Measurements from ENCODE around the gene MYADML2. TPM values are rescaled to one million over a fixed set of nuclear protein-coding genes. Genes with fewer than 3 reads are reported as not detected.
"Not testable (repeated sequence)": the region's sequence is repeated elsewhere in the genome, so short reads cannot be mapped to it uniquely, and the experiment has no call there.

Gene MYADML2
- total RNA-seq, 1 donor from 2014 or later: 3.7 TPM

DNA sequence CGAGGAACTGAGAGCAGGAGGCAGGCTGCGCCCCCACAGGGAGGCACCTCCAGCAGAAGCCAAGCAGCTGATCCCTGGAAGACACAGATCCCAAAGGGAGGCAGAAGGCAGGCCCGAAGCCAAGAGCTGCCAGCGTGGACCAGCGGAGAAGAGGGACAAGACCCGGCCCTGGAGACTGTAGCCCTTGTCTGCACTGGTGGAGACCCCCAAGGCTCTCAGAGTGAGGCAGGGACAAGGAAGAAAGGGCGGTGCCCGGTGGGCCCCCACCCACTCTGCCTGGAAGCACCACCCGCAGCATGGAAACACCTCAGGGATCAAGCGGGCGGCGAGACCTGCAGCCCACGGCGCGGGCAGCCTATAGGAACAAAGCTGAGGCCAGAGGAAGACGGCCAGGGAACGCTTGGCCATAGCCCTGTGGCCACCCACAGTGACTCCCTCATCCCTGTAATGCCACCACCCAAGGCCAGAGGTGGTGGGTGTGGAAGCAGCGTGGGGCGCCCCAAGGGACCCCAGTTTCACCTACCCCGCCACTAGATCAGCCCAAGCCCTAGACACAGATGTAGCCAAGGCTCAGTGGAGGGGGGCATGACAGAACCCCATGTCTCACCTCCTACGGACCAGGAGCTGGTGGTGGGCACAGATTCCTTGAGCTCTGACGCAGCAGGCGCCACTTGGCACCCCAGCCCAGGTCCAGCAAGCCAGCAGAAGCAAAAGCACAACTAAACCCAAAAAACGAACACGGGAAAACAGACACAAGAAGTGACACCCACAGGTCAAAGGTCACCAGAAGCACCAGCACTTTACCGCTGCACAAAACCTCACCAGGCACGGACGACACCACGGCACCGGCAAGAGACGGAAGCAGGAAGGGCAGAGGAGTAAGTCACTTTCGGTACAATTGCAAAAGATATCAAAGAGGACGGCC is 26.2 kb downstream of the MYADML2 start:
- ATAC-seq: no peak
- intact Hi-C loops (cut with DNase I): no loop called here
- DNase-seq (ENCODE audit: missing footprints): no peak

- DNase-seq (ENCODE audit: missing footprints): no peak
- intact Hi-C loops (cut with DNase I): no loop called here
- no peak for ATAC-seq
These were observed 28.0 kb downstream of the MYADML2 start for GRCh38 chr17:81918832-81919545.

GRCh38 chr17:81918333-81918669 is 28.7 kb downstream of the MYADML2 start:
- intact Hi-C loops (cut with DNase I); DNase-seq (ENCODE audit: missing footprints): not testable (repeated sequence)
- peak; percentile 23 for ATAC-seq

DNA sequence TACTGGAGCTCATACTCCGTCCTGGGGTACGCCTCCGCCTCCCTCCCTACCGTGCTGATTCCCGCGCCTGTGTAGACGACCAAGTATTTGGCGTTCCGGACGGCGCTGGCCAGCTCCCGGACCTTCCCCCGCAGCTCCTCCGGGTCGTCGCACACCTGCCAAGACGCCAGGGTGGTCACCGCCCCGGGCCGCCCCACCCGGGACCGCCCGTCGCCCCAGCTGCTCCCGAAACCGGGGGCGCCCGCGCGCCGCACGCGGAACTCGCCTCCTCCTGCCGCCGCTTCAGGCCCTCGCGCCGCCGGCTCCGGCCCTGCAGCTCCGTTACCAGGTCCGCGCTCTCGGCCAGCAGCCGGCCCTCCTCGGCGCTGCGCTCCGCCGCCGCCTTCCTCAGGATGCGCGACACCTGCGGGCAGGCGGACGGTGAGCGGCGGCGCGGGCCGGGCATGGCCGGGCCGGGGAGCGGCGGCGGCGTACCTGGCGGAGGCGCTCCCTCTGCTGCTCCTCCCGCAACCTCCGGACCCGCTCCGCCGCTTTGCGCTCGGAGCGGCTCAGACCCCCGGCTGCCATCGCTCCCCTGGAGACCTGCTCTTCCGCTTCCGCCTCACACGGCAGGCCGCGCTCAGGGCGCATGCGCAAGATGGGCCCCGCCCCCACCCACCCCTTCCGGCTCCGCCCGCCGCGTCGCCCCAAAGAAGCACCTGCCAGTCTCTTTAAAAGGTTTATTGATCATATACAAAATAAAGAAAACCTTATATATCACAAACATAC is 29.3 kb downstream of the MYADML2 start, which contains the start of gene SIRT7:
SIRT7 (minus strand) TSS at position 612 of the 768 bp plus-strand sequence; CDS start at position 567, 45 bp downstream.
- ATAC-seq (peak; percentile 72), DNase-seq (ENCODE audit: missing footprints) (peak; percentile 88)
- intact Hi-C loops (cut with DNase I): no loop called here

GRCh38 chr17:81916234-81917001 is 30.6 kb downstream of the MYADML2 start:
- DNase-seq (ENCODE audit: missing footprints) (no peak), ATAC-seq (no peak)
- intact Hi-C loops (cut with DNase I): no loop called here

GRCh38 chr17:81915331-81915730 is 31.7 kb downstream of the MYADML2 start:
- intact Hi-C loops (cut with DNase I): no loop called here
- ATAC-seq (no peak), DNase-seq (ENCODE audit: missing footprints) (no peak)

GRCh38 chr17:81914103-81914850 is 32.8 kb downstream of the MYADML2 start:
- ATAC-seq (no peak), DNase-seq (ENCODE audit: missing footprints) (no peak)
- intact Hi-C loops (cut with DNase I): no loop called here

GRCh38 chr17:81913394-81914102 is 33.5 kb downstream of the MYADML2 start:
- intact Hi-C loops (cut with DNase I): no loop called here
- ATAC-seq (no peak), DNase-seq (ENCODE audit: missing footprints) (no peak)

GRCh38 chr17:81912441-81913309 is 34.4 kb downstream of the MYADML2 start:
- intact Hi-C loops (cut with DNase I): no loop called here
- no peak for ATAC-seq

GRCh38 chr17:81911969-81912368 is 35.1 kb downstream of the MYADML2 start:
- intact Hi-C loops (cut with DNase I): no loop called here
- ATAC-seq: no peak
- DNase-seq (ENCODE audit: missing footprints): no peak

More at GRCh38 chr17:81912441-81913309, 34.4 kb downstream of the MYADML2 start:
- no peak for DNase-seq (ENCODE audit: missing footprints)

DNA sequence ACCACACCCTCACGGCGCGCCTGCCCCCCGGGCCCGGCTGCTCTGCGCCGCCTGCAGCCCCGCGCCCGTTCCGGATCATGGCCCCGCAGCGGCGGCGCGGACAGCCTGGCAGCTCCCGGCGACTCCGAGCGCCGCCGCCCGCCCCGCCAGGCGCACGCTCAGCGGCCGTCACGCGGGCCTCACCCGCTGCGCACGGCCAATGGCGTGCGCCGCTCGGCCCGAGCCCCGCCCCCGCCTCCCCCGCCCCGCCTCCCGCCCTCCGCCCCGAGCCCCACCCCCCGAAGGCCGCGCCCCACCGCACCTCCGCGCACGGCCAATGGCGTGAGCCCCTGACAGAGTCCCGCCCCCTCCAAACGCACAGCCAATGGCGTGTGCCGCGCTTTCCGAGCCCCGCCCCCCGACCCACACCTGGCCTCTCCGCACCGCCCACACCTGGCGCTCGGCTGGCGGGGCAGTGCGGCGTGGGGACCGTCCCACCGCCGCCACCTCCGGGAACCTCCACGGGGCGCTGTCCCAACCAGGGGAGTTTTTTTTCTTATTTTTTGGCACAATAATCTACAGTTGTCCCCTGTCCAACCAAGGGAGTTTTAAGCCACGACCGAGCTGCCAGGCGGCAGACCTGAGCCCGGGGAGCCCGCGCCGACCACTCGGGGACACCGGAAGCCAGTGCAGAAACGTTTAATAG is 35.6 kb downstream of the MYADML2 start, which contains the start of gene PCYT2:
PCYT2 (minus strand) TSS at position 123 of the 685 bp plus-strand sequence; CDS start at position 79, 44 bp downstream.
- DNase-seq (ENCODE audit: missing footprints): peak; percentile 94
- peak; percentile 92 for ATAC-seq
- intact Hi-C loops (cut with DNase I): no loop called here

DNA sequence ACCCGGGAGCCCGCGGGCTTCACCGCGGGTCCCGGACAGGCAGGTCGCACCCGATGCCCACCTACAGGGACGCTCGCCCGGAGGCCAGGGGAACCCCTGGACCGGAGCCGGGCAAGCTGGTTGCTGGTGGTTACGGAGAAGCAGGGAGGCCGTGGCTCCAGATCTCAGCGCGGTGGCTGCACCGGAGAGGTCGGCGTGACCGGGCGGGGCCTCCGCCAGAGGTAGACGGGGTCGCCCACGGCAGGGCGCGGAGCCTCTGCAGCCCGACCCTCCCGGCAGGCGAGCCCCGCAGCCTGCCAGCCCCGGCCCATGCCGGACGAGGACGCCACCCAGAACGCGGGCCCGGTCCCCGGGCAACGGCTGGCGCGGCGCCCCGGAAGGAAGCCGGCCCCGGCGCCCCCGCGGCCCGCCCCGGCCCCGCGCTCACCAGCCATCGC is 36.2 kb downstream of the MYADML2 start:
- peak; percentile 6 for ATAC-seq
- no peak for DNase-seq (ENCODE audit: missing footprints)
- intact Hi-C loops (cut with DNase I): no loop called here

DNA sequence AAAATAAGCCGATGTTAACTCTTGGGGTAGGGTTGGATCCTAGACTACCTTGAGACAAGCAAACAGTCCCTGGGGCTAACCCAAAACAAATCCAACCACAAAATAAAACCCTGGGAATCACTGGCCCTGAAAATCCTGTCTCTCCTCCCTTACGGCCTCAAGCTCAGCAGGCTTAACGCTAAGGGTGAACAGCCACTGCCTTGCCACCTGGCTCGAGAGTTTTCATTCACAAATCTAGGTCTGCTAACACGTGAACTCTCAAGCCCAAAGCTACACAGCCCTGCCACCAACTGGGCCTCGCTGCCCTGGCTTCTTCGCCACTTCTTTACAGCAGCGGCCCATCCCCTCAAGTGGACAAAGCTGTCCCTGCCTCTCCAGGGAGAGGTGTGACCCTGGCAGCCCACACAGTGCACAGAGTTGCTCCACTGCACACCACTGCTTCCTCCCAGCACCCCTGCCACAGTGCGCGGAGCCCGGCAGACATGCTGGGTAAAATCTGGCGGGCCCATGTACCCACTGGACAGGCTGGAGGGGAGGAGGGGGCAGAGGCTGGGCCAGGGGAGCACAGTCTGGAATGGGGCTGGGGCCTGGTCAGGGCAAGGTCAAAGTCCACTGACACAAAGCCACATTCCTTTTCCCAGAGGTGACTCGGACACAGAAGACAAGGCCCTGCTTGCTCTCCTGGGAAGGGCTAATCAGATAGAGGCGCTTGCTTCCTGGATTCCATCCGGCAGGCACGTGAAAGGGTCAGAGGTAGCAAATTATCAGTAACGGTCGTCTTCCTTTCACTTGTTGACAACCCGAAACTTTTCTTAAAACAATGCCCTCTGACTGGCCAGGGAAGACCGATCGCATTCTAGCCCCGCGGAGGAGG is 36.8 kb downstream of the MYADML2 start:
- ATAC-seq: no peak
- DNase-seq (ENCODE audit: missing footprints): no peak
- intact Hi-C loops (cut with DNase I): no loop called here

DNA sequence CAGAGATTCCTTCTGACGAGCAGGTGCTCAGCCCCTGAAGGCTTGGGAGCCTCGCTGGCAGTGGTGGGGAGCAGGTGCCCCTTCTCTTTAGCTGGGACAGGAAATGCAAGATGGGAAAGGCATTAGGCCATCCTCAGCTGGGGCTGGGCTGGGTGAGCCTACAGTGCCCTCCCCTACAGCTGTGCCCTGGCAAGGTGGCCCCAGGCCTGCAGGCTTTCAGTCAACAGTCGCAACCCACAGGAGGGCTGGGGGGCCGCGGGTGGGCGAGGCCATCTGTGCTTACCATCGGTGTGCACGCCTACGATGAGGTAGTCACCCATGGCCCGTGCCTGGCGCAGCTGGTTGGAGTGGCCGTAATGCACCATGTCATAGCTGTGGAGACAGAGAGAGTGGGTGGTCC is 37.8 kb downstream of the MYADML2 start:
- intact Hi-C loops (cut with DNase I): no loop called here
- DNase-seq (ENCODE audit: missing footprints) (no peak), ATAC-seq (no peak)

GRCh38 chr17:81908793-81909192 is 38.2 kb downstream of the MYADML2 start:
- DNase-seq (ENCODE audit: missing footprints) (no peak), ATAC-seq (no peak)
- intact Hi-C loops (cut with DNase I): no loop called here
